ENCODE data around the gene RXRA.

RXRA gene

GRCh38 chr9:134355158-134355557 lies 28.9 kb downstream of the RXRA start:
- DNase-seq = no peak

- DNase-seq = no peak
These were observed 29.5 kb downstream of the RXRA start for GRCh38 chr9:134355561-134356279.

GRCh38 chr9:134356496-134357470 lies 30.5 kb downstream of the RXRA start:
- no peak for DNase-seq

GRCh38 chr9:134357631-134358025 lies 31.4 kb downstream of the RXRA start:
- no peak for DNase-seq

GRCh38 chr9:134358026-134358661 lies 31.9 kb downstream of the RXRA start:
- no peak for DNase-seq

GRCh38 chr9:134358662-134359319 lies 32.5 kb downstream of the RXRA start:
- peak; percentile 28 for DNase-seq

- DNase-seq = no peak
These were observed 33.4 kb downstream of the RXRA start for GRCh38 chr9:134359493-134360179.

- DNase-seq = no peak
These were observed 34.0 kb downstream of the RXRA start for GRCh38 chr9:134360180-134360759.

- no peak for DNase-seq
These were observed 34.6 kb downstream of the RXRA start for GRCh38 chr9:134360897-134361296.

- DNase-seq = no peak
These were observed 35.2 kb downstream of the RXRA start for GRCh38 chr9:134361426-134361825.

GRCh38 chr9:134361843-134362414 lies 35.7 kb downstream of the RXRA start:
- no peak for DNase-seq

- DNase-seq = no peak
These were observed 37.2 kb downstream of the RXRA start for GRCh38 chr9:134363450-134363849.

GRCh38 chr9:134364391-134365114 lies 38.3 kb downstream of the RXRA start:
- DNase-seq = no peak

GRCh38 chr9:134365115-134365596 lies 38.9 kb downstream of the RXRA start:
- no peak for DNase-seq

- DNase-seq = peak; percentile 67
These were observed 39.6 kb downstream of the RXRA start for GRCh38 chr9:134365791-134366222.

- DNase-seq = peak; percentile 92
These were observed 40.2 kb downstream of the RXRA start for GRCh38 chr9:134366223-134367031.

GRCh38 chr9:134367061-134367460 lies 40.8 kb downstream of the RXRA start:
- no peak for DNase-seq

GRCh38 chr9:134367791-134368490 lies 41.7 kb downstream of the RXRA start:
- no peak for DNase-seq

- no peak for DNase-seq
These were observed 42.3 kb downstream of the RXRA start for GRCh38 chr9:134368571-134368970.
